IPS-15b (cell line): ENCODE results near the gene TNK2.
"Not testable (repeated sequence)": the region's sequence is repeated elsewhere in the genome, so short reads cannot be mapped to it uniquely, and the experiment has no call there.

ENCODE experiments used
- H3K27me3 ChIP-seq: one replicate; pipeline ENCODE4 v1.6.1; 2013; ENCODE audit warnings: low read length; ENCODE audit not compliant: control insufficient read depth, insufficient read depth
- H3K36me3 ChIP-seq: one replicate; pipeline ENCODE4 v1.6.1; 2013; ENCODE audit warnings: low read length; ENCODE audit not compliant: control insufficient read depth, insufficient read depth
- H3K4me1 ChIP-seq: one replicate; pipeline ENCODE4 v1.6.1; 2013; ENCODE audit warnings: mild to moderate bottlenecking, low read length; ENCODE audit not compliant: control insufficient read depth, insufficient read depth
- H3K4me3 ChIP-seq: one replicate; pipeline ENCODE4 v1.5.1; 2013; ENCODE audit warnings: low read depth, low read length
- H3K9ac ChIP-seq: one replicate; pipeline ENCODE4 v1.6.1; 2013; ENCODE audit warnings: low read depth, mild to moderate bottlenecking, low read length
- H3K9me3 ChIP-seq: one replicate; pipeline ENCODE4 v1.6.1; 2013; ENCODE audit warnings: mild to moderate bottlenecking, low read length; ENCODE audit not compliant: control insufficient read depth, insufficient read depth

The TNK2 gene

GRCh38 chr3:195877767-195878423 lies 30.5 kb downstream of the TNK2 start:
- H3K4me3 ChIP-seq = no peak overlapping the region
- H3K9me3 ChIP-seq = no peaks in the 10 kb centered on the region
- H3K36me3 ChIP-seq = peaks cover 24% of the 10 kb centered on the region
- H3K27me3 ChIP-seq = no peaks in the 10 kb centered on the region
- H3K4me1 ChIP-seq = no peaks in the 10 kb centered on the region
- H3K9ac ChIP-seq = no peak overlapping the region

- no peaks in the 10 kb centered on the region for H3K27me3 ChIP-seq
- H3K36me3 ChIP-seq = peaks cover 23% of the 10 kb centered on the region
- no peak overlapping the region for H3K9ac ChIP-seq
- H3K4me3 ChIP-seq = no peak overlapping the region
- no peaks in the 10 kb centered on the region for H3K9me3 ChIP-seq
- no peaks in the 10 kb centered on the region for H3K4me1 ChIP-seq
These were observed 31.1 kb downstream of the TNK2 start for GRCh38 chr3:195877136-195877715.

GRCh38 chr3:195876297-195877064 lies 31.9 kb downstream of the TNK2 start:
- no peak overlapping the region for H3K9ac ChIP-seq
- no peaks in the 10 kb centered on the region for H3K4me1 ChIP-seq
- no peaks in the 10 kb centered on the region for H3K27me3 ChIP-seq
- peaks cover 25% of the 10 kb centered on the region for H3K36me3 ChIP-seq
- no peak overlapping the region for H3K4me3 ChIP-seq
- no peaks in the 10 kb centered on the region for H3K9me3 ChIP-seq

- no peaks in the 10 kb centered on the region for H3K27me3 ChIP-seq
- peaks cover 30% of the 10 kb centered on the region for H3K36me3 ChIP-seq
- no peak overlapping the region for H3K4me3 ChIP-seq
- no peak overlapping the region for H3K9ac ChIP-seq
- no peaks in the 10 kb centered on the region for H3K9me3 ChIP-seq
- H3K4me1 ChIP-seq = no peaks in the 10 kb centered on the region
These were observed 32.7 kb downstream of the TNK2 start for GRCh38 chr3:195875482-195876236.

GRCh38 chr3:195873971-195874370 lies 34.4 kb downstream of the TNK2 start:
- Histone ChIP-seq H3K9ac (no peak overlapping the region), H3K4me1 (no peaks in the 10 kb centered on the region), H3K4me3 (no peak overlapping the region), H3K9me3 (no peaks in the 10 kb centered on the region), H3K36me3 (peaks cover 40% of the 10 kb centered on the region), H3K27me3 (no peaks in the 10 kb centered on the region)

- Histone ChIP-seq H3K9ac (no peak overlapping the region), H3K36me3 (peaks cover 39% of the 10 kb centered on the region)
These were observed 35.0 kb downstream of the TNK2 start for GRCh38 chr3:195873281-195873887.

GRCh38 chr3:195872800-195873199 lies 35.6 kb downstream of the TNK2 start:
- H3K36me3 ChIP-seq = peaks cover 37% of the 10 kb centered on the region

More at GRCh38 chr3:195873281-195873887, 35.0 kb downstream of the TNK2 start:
- Histone ChIP-seq H3K9me3 (no peaks in the 10 kb centered on the region), H3K4me3 (no peak overlapping the region), H3K27me3 (no peaks in the 10 kb centered on the region), H3K4me1 (no peaks in the 10 kb centered on the region)

GRCh38 chr3:195872097-195872496 lies 36.3 kb downstream of the TNK2 start:
- H3K36me3 ChIP-seq = peaks cover 41% of the 10 kb centered on the region
- no peak overlapping the region for H3K9ac ChIP-seq
- H3K27me3 ChIP-seq = no peaks in the 10 kb centered on the region
- H3K9me3 ChIP-seq = no peaks in the 10 kb centered on the region
- H3K4me3 ChIP-seq = no peak overlapping the region
- no peaks in the 10 kb centered on the region for H3K4me1 ChIP-seq

More at GRCh38 chr3:195872800-195873199, 35.6 kb downstream of the TNK2 start:
- H3K27me3 ChIP-seq = no peaks in the 10 kb centered on the region
- H3K9me3 ChIP-seq = no peaks in the 10 kb centered on the region
- H3K9ac ChIP-seq = no peak overlapping the region
- H3K4me3 ChIP-seq = no peak overlapping the region
- no peaks in the 10 kb centered on the region for H3K4me1 ChIP-seq

- not testable (repeated sequence) for H3K9ac ChIP-seq, H3K27me3 ChIP-seq, H3K4me1 ChIP-seq, H3K9me3 ChIP-seq, H3K4me3 ChIP-seq
- peaks cover 43% of the 10 kb centered on the region for H3K36me3 ChIP-seq
These were observed 36.7 kb downstream of the TNK2 start for GRCh38 chr3:195871686-195872085.

GRCh38 chr3:195870937-195871336 lies 37.4 kb downstream of the TNK2 start:
- no peaks in the 10 kb centered on the region for H3K9me3 ChIP-seq
- no peaks in the 10 kb centered on the region for H3K27me3 ChIP-seq
- peaks cover 43% of the 10 kb centered on the region for H3K36me3 ChIP-seq
- H3K4me1 ChIP-seq = no peaks in the 10 kb centered on the region
- H3K4me3 ChIP-seq = no peak overlapping the region
- H3K9ac ChIP-seq = no peak overlapping the region

GRCh38 chr3:195870442-195870841 lies 37.9 kb downstream of the TNK2 start:
- no peak overlapping the region for H3K4me3 ChIP-seq
- no peak overlapping the region for H3K9ac ChIP-seq
- no peaks in the 10 kb centered on the region for H3K9me3 ChIP-seq
- H3K27me3 ChIP-seq = no peaks in the 10 kb centered on the region
- no peaks in the 10 kb centered on the region for H3K4me1 ChIP-seq
- peaks cover 43% of the 10 kb centered on the region for H3K36me3 ChIP-seq
